Measurements from ENCODE around the gene ATR.
A peak's percentile ranks its signal among the peaks of the same experiment; 100 is the strongest.
"Not testable (repeated sequence)": the region's sequence is repeated elsewhere in the genome, so short reads cannot be mapped to it uniquely, and the experiment has no call there.

The ATR gene

GRCh38 chr3:142578329-142579223 lies at the start of gene ATR:
TSS of gene ATR (minus strand) at chr3:142578733. CDS start at chr3:142578704, 29 bp downstream.
- DNase-seq (ENCODE audit: low read depth in 3 of 3), result peak; percentile 95 to 96 (median 95)

GRCh38 chr3:142626971-142627370 lies 48.4 kb upstream of the ATR start:
- no peak for DNase-seq (ENCODE audit: low read depth in 3 of 3)

GRCh38 chr3:142625153-142625440 lies 46.6 kb upstream of the ATR start:
- no peak for DNase-seq (ENCODE audit: low read depth in 3 of 3)

- DNase-seq (ENCODE audit: low read depth in 3 of 3), result no peak
Measured at GRCh38 chr3:142624341-142625152, 46.0 kb upstream of the ATR start.

GRCh38 chr3:142623194-142623593 lies 44.7 kb upstream of the ATR start:
- no peak for DNase-seq (ENCODE audit: low read depth in 3 of 3)

- DNase-seq (ENCODE audit: low read depth in 3 of 3), result no peak
Measured at GRCh38 chr3:142622405-142622804, 43.9 kb upstream of the ATR start.

GRCh38 chr3:142618917-142619461 lies 40.5 kb upstream of the ATR start:
- DNase-seq (ENCODE audit: low read depth in 3 of 3), result no peak

GRCh38 chr3:142615171-142615570 lies 36.6 kb upstream of the ATR start:
- no peak for DNase-seq (ENCODE audit: low read depth in 3 of 3)

- no peak for DNase-seq (ENCODE audit: low read depth in 3 of 3)
Measured at GRCh38 chr3:142614059-142614626, 35.6 kb upstream of the ATR start.

GRCh38 chr3:142613491-142613890 lies 35.0 kb upstream of the ATR start:
- DNase-seq (ENCODE audit: low read depth in 3 of 3), result no peak

- no peak for DNase-seq (ENCODE audit: low read depth in 3 of 3)
Measured at GRCh38 chr3:142611206-142611605, 32.7 kb upstream of the ATR start.

- DNase-seq (ENCODE audit: low read depth in 3 of 3), result no peak
Measured at GRCh38 chr3:142609136-142609535, 30.6 kb upstream of the ATR start.

GRCh38 chr3:142608631-142609030 lies 30.1 kb upstream of the ATR start:
- DNase-seq (ENCODE audit: low read depth in 3 of 3), result no peak

GRCh38 chr3:142604940-142605339 lies 26.4 kb upstream of the ATR start:
- DNase-seq (ENCODE audit: low read depth in 3 of 3), result no peak

GRCh38 chr3:142603386-142603705 lies 24.8 kb upstream of the ATR start:
- DNase-seq (ENCODE audit: low read depth in 3 of 3), result not testable (repeated sequence)

GRCh38 chr3:142602619-142603385 lies 24.3 kb upstream of the ATR start:
- no peak for DNase-seq (ENCODE audit: low read depth in 3 of 3)

- no peak for DNase-seq (ENCODE audit: low read depth in 3 of 3)
Measured at GRCh38 chr3:142601713-142602112, 23.2 kb upstream of the ATR start.

GRCh38 chr3:142597906-142598305 lies 19.4 kb upstream of the ATR start:
- no peak for DNase-seq (ENCODE audit: low read depth in 3 of 3)

- no peak for DNase-seq (ENCODE audit: low read depth in 3 of 3)
Measured at GRCh38 chr3:142596726-142597088, 18.2 kb upstream of the ATR start.

- DNase-seq (ENCODE audit: low read depth in 3 of 3), result peak; percentile 70 to 82 (median 71)
Measured at GRCh38 chr3:142595951-142596725, 17.6 kb upstream of the ATR start, which contains the start of gene PLS1. TSS of gene PLS1 (plus strand) at chr3:142596393. CDS start at chr3:142664238, 67,845 bp downstream.

GRCh38 chr3:142595581-142595950 lies 17.0 kb upstream of the ATR start:
- no peak for DNase-seq (ENCODE audit: low read depth in 3 of 3)
